LNCAP (cell line): ENCODE measurements around the gene IFIT3.

Experiments used
- CTCF ChIP-seq: fragments of 450-650 bp; IDR thresholded peaks from 2 replicates; pipeline ENCODE4 v1.5.1; 2017; ENCODE audit warnings: mild to moderate bottlenecking

The IFIT3 gene

GRCh38 chr10:89305766-89306433, 21.9 kb upstream of the IFIT3 start:
- no peak for TF ChIP-seq CTCF

GRCh38 chr10:89306434-89307268, 21.1 kb upstream of the IFIT3 start:
- TF ChIP-seq CTCF = no peak

- TF ChIP-seq CTCF = no peak
Measured at GRCh38 chr10:89307269-89307577, 20.6 kb upstream of the IFIT3 start.

GRCh38 chr10:89308266-89308665, 19.5 kb upstream of the IFIT3 start:
- TF ChIP-seq CTCF = no peak

- TF ChIP-seq CTCF = no peak
Measured at GRCh38 chr10:89308736-89309135, 19.1 kb upstream of the IFIT3 start.

- TF ChIP-seq CTCF = no peak
Measured at GRCh38 chr10:89309156-89310055, 18.4 kb upstream of the IFIT3 start.

- no peak for TF ChIP-seq CTCF
Measured at GRCh38 chr10:89310056-89310893, 17.5 kb upstream of the IFIT3 start.
